ENCODE measurements around the gene BCORL1. TPM values are rescaled to one million over a fixed set of nuclear protein-coding genes. Genes with fewer than 3 reads are reported as not detected.

The BCORL1 gene
- total and polyA plus RNA-seq, 2 of the 8 experiments (the other 6 are each of a cell fraction or from before 2014, with no cell fraction given): 1.4 to 6.2 TPM

GRCh38 chrX:130057209-130057608 is 74.8 kb downstream of the BCORL1 start (continued):
- TF ChIP-seq CHD7 (IDR thresholded peaks at IDR 0.05; ENCODE audit: insufficient replicate concordance, low read length) (no peak), EGR1 (IDR thresholded peaks at IDR 0.05; ENCODE audit: borderline replicate concordance, low read depth, low read length) (no peak), YY1 (IDR thresholded peaks at IDR 0.05; ENCODE audit: low read depth, low read length) (no peak)
